ENCODE measurements around the gene BICC1.

Gene BICC1

GRCh38 chr10:58721601-58722281 lies 209.1 kb downstream of the BICC1 start:
- Histone ChIP-seq H3K27ac (no peak overlapping the region), H3K27me3 (no peaks in the 10 kb centered on the region), H3K9me3 (no peaks in the 10 kb centered on the region), H3K36me3 (no peaks in the 10 kb centered on the region), H3K4me1 (ENCODE audit: control insufficient read depth in 1 of 2, insufficient read depth in 1 of 2, low read depth in 1 of 2, low read length in 1 of 2) (peaks cover 31 to 33% of the 10 kb centered on the region in 2 experiments), H3K4me3 (ENCODE audit: low read depth in 1 of 2, low read length in 1 of 2) (no peak overlapping the region)
- TF ChIP-seq CTCF (IDR thresholded peaks at IDR 0.05) = no peak

GRCh38 chr10:58723186-58723585 lies 210.5 kb downstream of the BICC1 start:
- H3K27ac ChIP-seq = no peak overlapping the region
- H3K27me3 ChIP-seq = no peaks in the 10 kb centered on the region
- peaks cover 31 to 35% of the 10 kb centered on the region in 2 experiments for H3K4me1 ChIP-seq (ENCODE audit: control insufficient read depth in 1 of 2, insufficient read depth in 1 of 2, low read depth in 1 of 2, low read length in 1 of 2)
- H3K9me3 ChIP-seq = no peaks in the 10 kb centered on the region
- no peak for TF ChIP-seq CTCF (IDR thresholded peaks at IDR 0.05)
- H3K36me3 ChIP-seq = no peaks in the 10 kb centered on the region
- no peak overlapping the region for H3K4me3 ChIP-seq (ENCODE audit: low read depth in 1 of 2, low read length in 1 of 2)

GRCh38 chr10:58723966-58724365 lies 211.3 kb downstream of the BICC1 start:
- Histone ChIP-seq H3K9me3 (no peaks in the 10 kb centered on the region), H3K36me3 (no peaks in the 10 kb centered on the region), H3K27me3 (no peaks in the 10 kb centered on the region), H3K4me3 (ENCODE audit: low read depth in 1 of 2, low read length in 1 of 2) (no peak overlapping the region), H3K27ac (no peak overlapping the region), H3K4me1 (ENCODE audit: control insufficient read depth in 1 of 2, insufficient read depth in 1 of 2, low read depth in 1 of 2, low read length in 1 of 2) (peaks cover 31 to 35% of the 10 kb centered on the region in 2 experiments)
- TF ChIP-seq CTCF (IDR thresholded peaks at IDR 0.05) = no peak

GRCh38 chr10:58724781-58725180 lies 212.1 kb downstream of the BICC1 start:
- Histone ChIP-seq H3K36me3 (no peaks in the 10 kb centered on the region), H3K4me1 (ENCODE audit: control insufficient read depth in 1 of 2, insufficient read depth in 1 of 2, low read depth in 1 of 2, low read length in 1 of 2) (peaks cover 31 to 35% of the 10 kb centered on the region in 2 experiments), H3K9me3 (no peaks in the 10 kb centered on the region), H3K27ac (no peak overlapping the region), H3K4me3 (ENCODE audit: low read depth in 1 of 2, low read length in 1 of 2) (no peak overlapping the region), H3K27me3 (no peaks in the 10 kb centered on the region)
- no peak for TF ChIP-seq CTCF (IDR thresholded peaks at IDR 0.05)

GRCh38 chr10:58725901-58726300 lies 213.2 kb downstream of the BICC1 start:
- no peak for TF ChIP-seq CTCF (IDR thresholded peaks at IDR 0.05)
- Histone ChIP-seq H3K9me3 (no peaks in the 10 kb centered on the region), H3K4me3 (ENCODE audit: low read depth in 1 of 2, low read length in 1 of 2) (no peak overlapping the region), H3K27me3 (no peaks in the 10 kb centered on the region), H3K27ac (peak overlapping the region; percentile 8), H3K4me1 (ENCODE audit: control insufficient read depth in 1 of 2, insufficient read depth in 1 of 2, low read depth in 1 of 2, low read length in 1 of 2) (peaks cover 31 to 35% of the 10 kb centered on the region in 2 experiments), H3K36me3 (no peaks in the 10 kb centered on the region)

Measured in neutrophil (primary cell).